PC-9 (cell line): Measurements from ENCODE around the gene CYB5RL.

Experiments used
- EZH2 ChIP-seq: fragments of 200-600 bp; sonication (generic); IDR thresholded peaks from 2 replicates; pipeline ENCODE4 v1.8.0; 2017; ENCODE audit warnings: antibody characterized with exemption, low read depth
- TF ChIP-seq, protein P1 (sequence below): fragments of 200-600 bp; sonication (generic); conservative IDR thresholded peaks from 2 replicates; pipeline ENCODE4 v1.6.1; 2017; ENCODE audit warnings: mixed run types, antibody characterized with exemption, mild to moderate bottlenecking, moderate library complexity

DNA sequence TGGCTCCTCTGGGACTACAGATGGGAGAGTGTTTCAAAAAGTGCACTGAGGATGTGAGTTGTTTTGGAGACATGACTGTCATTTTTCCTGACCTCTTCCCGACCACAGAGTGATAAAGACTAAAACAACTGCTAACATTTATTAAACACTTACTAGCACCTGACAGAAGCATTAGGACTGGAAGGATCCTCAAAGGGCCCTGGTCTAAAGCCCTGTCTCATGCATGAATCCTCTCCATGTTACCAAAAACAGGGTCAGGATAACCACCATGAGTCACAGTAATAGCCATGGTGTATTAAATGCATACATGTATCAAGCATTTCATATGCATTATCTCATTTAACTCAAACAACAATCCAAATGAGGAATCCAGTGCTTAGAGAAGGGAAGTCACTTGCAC lies 11.5 kb downstream of the CYB5RL start:
- TF ChIP-seq, protein P1, sequence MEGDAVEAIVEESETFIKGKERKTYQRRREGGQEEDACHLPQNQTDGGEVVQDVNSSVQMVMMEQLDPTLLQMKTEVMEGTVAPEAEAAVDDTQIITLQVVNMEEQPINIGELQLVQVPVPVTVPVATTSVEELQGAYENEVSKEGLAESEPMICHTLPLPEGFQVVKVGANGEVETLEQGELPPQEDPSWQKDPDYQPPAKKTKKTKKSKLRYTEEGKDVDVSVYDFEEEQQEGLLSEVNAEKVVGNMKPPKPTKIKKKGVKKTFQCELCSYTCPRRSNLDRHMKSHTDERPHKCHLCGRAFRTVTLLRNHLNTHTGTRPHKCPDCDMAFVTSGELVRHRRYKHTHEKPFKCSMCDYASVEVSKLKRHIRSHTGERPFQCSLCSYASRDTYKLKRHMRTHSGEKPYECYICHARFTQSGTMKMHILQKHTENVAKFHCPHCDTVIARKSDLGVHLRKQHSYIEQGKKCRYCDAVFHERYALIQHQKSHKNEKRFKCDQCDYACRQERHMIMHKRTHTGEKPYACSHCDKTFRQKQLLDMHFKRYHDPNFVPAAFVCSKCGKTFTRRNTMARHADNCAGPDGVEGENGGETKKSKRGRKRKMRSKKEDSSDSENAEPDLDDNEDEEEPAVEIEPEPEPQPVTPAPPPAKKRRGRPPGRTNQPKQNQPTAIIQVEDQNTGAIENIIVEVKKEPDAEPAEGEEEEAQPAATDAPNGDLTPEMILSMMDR = no peak
- TF ChIP-seq EZH2 = no peak
